Measurements from ENCODE around the gene NPLOC4.
A peak's percentile ranks its signal among the peaks of the same experiment; 100 is the strongest.

NPLOC4 gene

DNA sequence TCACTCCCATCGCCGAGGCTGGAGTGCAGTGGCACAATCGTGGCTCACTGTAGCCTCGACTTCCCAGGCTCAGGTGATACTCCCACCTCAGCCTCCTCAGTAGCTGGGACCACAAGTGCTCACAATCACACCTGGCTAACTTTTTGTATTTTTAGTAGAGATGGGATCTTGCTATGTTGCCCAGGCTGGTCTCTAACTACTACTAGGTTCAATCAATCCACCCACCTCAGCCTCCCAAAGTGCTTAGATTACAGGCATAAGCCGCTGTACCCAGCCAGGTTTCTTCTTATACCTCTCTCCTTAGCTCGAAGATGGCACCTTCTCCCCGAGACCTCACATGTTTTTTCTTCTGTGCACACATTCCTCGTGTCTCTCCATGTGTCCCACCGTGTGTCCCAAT is 3.1 kb upstream of the NPLOC4 start:
- Histone ChIP-seq H3K9me3 (no peaks in the 10 kb centered on the region), H3K27ac (no peak overlapping the region), H3K36me3 (peaks cover 0 to 19% (median 0%) of the 10 kb centered on the region in 3 donors), H3K4me1 (peaks cover 0 to 21% (median 13%) of the 10 kb centered on the region in 4 donors), H3K4me3 (no peak overlapping the region), H3K27me3 (no peaks in the 10 kb centered on the region)
- intact Hi-C loops (cut with DNase I; ENCODE audit: low total_unique reads), result no loop called here
- TF ChIP-seq CTCF (IDR thresholded peaks at IDR 0.05), result no peak
- no peak for DNase-seq

DNA sequence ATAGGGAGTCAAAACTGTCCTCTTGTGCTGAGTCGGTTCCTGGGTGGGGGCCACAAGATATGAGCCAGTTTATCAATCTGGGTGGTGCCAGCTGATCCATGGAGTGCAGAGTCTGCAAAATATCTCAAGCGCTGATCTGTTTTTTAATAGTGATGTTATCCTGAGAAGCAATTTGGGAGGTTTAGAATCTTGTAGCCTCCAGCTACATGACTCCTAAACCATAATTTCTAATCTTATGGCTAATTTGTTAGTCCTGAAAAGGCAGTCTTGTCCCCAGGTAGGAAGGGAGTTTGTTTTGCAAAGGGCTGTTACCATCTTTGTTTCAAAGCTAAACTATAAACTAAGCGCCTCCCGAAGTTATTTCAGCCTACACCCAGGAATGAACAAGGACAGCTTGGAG is 1.8 kb upstream of the NPLOC4 start:
- intact Hi-C loops (cut with DNase I; ENCODE audit: low total_unique reads), result no loop called here

DNA sequence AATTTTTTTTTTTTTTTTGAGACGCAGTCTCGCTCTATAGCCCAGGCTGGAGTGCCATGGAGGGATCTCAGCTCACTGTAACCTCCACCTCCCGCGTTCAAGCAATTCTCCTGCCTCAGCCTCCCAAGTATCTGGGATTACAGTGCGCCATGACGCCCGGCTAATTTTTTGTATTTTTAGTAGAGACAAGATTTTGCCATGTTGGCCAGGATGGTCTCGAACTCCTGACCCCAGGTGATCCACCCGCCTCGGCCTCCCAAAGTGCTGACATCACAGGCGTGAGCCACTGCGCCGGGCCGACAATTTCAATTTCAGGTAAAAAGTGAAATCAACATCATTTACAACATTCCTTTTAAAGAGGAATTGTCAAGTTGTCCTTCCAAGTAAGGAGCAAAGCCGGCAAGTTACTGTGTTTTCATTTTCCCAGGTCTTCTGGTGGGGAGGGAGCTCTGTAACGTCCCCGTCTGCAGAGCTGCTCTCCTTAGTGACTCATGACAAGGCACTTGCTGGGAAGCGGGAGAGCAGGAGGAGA is 873 bp downstream of the NPLOC4 start:
- intact Hi-C loops (cut with DNase I; ENCODE audit: low total_unique reads), result loop anchor here (2.0 kb wide), 1 partner anchor 31 kb away; the partner anchor contains the start of genes CCDC137 and OXLD1
- DNase-seq, result no peak
- Histone ChIP-seq H3K27me3 (no peaks in the 10 kb centered on the region), H3K27ac (peak overlapping the region; percentile 86 to 87), H3K4me3 (peak overlapping the region; percentile 79 to 89), H3K9me3 (no peaks in the 10 kb centered on the region), H3K4me1 (peaks cover 0 to 41% (median 28%) of the 10 kb centered on the region in 4 donors), H3K36me3 (peaks cover 0 to 15% (median 0%) of the 10 kb centered on the region in 3 donors)
- no peak for TF ChIP-seq CTCF (IDR thresholded peaks at IDR 0.05)

More for the DNA sequence above, 1.8 kb upstream of the NPLOC4 start:
- TF ChIP-seq CTCF (IDR thresholded peaks at IDR 0.05), result no peak
- Histone ChIP-seq H3K4me3 (no peak overlapping the region), H3K4me1 (peaks cover 0 to 35% (median 24%) of the 10 kb centered on the region in 4 donors), H3K27ac (no peak overlapping the region), H3K27me3 (no peaks in the 10 kb centered on the region), H3K36me3 (peaks cover 0 to 19% (median 0%) of the 10 kb centered on the region in 3 donors), H3K9me3 (no peaks in the 10 kb centered on the region)
- no peak for DNase-seq

- no peak for DNase-seq
- Histone ChIP-seq H3K9me3 (no peaks in the 10 kb centered on the region), H3K27me3 (no peaks in the 10 kb centered on the region), H3K36me3 (peaks cover 0 to 10% (median 0%) of the 10 kb centered on the region in 3 donors), H3K27ac (no peak overlapping the region), H3K4me3 (peak overlapping the region; percentile 79 to 89), H3K4me1 (peaks cover 0 to 41% (median 28%) of the 10 kb centered on the region in 4 donors)
- TF ChIP-seq CTCF (IDR thresholded peaks at IDR 0.05), result no peak
- intact Hi-C loops (cut with DNase I; ENCODE audit: low total_unique reads), result no loop called here
Measured at GRCh38 chr17:81635431-81635830, 1.5 kb downstream of the NPLOC4 start.

DNA sequence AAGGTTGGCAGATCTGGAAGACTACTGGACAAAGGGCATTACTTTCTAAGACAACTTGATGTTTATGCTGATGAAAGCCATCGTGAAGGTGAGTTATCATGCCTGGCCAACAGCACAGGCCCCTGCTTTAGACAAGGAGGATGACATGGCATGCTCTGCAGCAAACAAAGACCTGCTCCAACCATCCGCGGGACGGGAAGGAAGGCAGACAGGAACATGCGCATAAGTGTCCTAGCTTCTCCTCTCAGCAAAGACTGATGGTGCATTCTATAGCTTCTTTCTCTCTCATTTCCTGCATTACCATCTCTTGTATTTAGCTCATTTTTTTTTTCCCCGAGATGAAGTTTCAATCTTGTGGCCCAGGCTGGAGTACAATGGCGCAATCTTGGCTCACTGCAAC is 5.4 kb downstream of the NPLOC4 start:
- H3K36me3 ChIP-seq, result peaks cover 31 to 41% (median 33%) of the 10 kb centered on the region in 3 donors
- intact Hi-C loops (cut with DNase I; ENCODE audit: low total_unique reads), result no loop called here
- H3K27ac ChIP-seq, result no peak overlapping the region
- H3K27me3 ChIP-seq, result no peaks in the 10 kb centered on the region
- no peaks in the 10 kb centered on the region for H3K9me3 ChIP-seq
- TF ChIP-seq CTCF (IDR thresholded peaks at IDR 0.05), result no peak
- H3K4me3 ChIP-seq, result no peak overlapping the region
- H3K4me1 ChIP-seq, result peaks cover 0 to 35% (median 24%) of the 10 kb centered on the region in 4 donors
- no peak for DNase-seq

All from tibial artery (tissue), 4 donors.